Omental fat pad (tissue), 4 donors: ENCODE measurements around the gene PRLHR. TPM values are rescaled to one million over a fixed set of nuclear protein-coding genes. Genes with fewer than 3 reads are reported as not detected.

Experiments
- ATAC-seq: fragments of 150-250 bp; one replicate; pipeline ENCODE4 v1.9.1; 2016; ENCODE audit warnings: mild to moderate bottlenecking, moderate library complexity; ENCODE audit not compliant: low FRiP score
- DNase-seq: peaks from one replicate; pipeline ENCODE4 v3.0.0-alpha.2; 2019; ENCODE audit warnings: low spot score
- CTCF ChIP-seq, 3 donors: fragments of 450-650 bp; IDR thresholded peaks; one replicate each; pipeline ENCODE4 v1.5.1; 2016 to 2017; ENCODE audit warnings: antibody characterized with exemption in 3 of 3, mild to moderate bottlenecking in 3 of 3, moderate library complexity in 2 of 3
- total RNA-seq, 4 donors: library from RNA; depleted of rRNA; stranded (reverse); fragments of >200 nt; gene quantifications; one replicate each; pipeline ENCODE4 v1.1.0, GENCODE V29; 2016

Gene PRLHR
- total RNA-seq, 4 donors from 2014 or later, result not detected

DNA sequence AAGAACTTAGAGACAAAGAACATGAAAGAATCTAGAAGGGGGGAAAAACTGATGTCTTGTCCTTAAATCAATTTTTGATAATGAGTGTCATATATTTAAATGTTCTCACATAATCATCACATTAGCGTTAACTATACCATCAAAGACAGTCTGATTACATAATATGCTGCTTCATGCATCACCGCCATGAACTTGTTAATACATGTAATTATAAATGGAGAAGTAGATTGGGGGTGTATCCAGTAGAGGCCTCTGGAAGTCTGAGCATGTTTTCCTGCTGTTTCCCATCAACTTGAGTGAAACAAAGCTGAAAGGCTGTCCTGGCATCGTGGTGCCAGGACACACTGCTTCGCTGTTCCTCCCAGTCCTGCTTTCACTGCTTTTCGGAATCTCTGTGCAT, 48.2 kb downstream of the PRLHR start:
- no peak for TF ChIP-seq CTCF (IDR thresholded peaks at IDR 0.05)
- ATAC-seq (no peak), DNase-seq (no peak)

DNA sequence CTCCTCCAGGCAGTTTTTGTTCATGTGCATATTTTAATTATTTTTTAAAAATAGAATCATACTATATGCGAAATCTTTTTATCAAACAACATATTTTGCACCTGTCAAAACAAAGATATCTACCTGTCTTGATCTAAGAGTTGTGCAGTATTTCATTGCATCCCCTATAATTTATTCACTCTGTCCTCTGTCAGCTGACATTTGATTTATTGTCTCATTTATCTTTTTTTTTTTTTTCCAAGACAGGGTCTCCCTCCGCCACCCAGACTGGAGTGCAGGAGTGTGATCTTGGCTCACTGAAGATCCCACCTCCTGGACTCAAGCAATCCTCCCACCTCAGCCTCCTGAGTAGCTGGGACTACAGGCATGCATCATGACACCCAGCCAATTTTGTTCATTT, 49.0 kb downstream of the PRLHR start:
- ATAC-seq (no peak), DNase-seq (no peak)
- no peak for TF ChIP-seq CTCF (IDR thresholded peaks at IDR 0.05)

DNA sequence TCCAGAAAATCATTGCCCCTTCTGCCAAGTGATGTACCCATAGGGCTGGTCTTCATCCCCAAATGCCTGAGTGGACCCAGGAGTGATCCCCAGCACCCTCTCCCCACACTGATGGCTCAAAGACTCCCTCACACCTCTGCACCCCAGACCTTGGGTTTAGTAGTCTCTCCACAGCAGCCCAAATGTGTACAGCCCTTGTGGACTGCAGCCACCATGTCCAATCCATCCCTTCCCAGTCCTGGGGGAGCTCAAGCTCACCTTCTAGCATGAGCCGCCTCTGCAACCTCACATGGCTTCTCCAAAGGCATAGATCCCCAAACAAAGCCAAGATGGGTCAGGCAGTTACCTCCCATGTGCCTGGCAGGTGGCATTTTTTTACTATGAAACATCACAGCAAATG, 50.1 kb downstream of the PRLHR start:
- DNase-seq, result no peak
- no peak for TF ChIP-seq CTCF (IDR thresholded peaks at IDR 0.05)
- ATAC-seq, result no peak

DNA sequence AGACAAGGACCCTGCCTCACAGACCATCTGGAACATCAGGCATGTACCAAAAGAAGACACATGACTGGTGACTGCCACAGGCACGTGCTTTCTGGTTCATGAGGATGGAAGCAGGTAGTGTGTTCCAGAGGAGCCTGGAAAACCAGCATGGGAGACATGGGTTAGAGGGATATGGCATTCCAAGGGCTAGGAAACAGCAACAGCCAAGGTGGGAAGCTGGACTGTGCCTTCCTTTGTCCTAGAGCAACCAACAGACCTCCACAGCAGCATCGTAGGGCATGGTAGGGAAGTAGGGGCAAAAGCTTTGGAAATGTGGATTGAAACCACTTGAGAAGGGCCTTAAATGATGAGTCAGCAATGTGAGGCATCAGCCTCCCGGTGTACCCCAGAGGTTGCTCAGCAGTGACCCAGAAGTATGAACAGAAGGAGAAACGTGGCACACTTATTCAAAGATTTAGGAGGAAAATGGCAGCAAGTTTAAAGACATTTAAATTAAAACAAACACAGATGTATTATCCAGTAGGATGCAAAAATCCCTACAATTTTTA, 51.0 kb downstream of the PRLHR start:
- DNase-seq, result no peak
- ATAC-seq, result no peak
- no peak for TF ChIP-seq CTCF (IDR thresholded peaks at IDR 0.05)

DNA sequence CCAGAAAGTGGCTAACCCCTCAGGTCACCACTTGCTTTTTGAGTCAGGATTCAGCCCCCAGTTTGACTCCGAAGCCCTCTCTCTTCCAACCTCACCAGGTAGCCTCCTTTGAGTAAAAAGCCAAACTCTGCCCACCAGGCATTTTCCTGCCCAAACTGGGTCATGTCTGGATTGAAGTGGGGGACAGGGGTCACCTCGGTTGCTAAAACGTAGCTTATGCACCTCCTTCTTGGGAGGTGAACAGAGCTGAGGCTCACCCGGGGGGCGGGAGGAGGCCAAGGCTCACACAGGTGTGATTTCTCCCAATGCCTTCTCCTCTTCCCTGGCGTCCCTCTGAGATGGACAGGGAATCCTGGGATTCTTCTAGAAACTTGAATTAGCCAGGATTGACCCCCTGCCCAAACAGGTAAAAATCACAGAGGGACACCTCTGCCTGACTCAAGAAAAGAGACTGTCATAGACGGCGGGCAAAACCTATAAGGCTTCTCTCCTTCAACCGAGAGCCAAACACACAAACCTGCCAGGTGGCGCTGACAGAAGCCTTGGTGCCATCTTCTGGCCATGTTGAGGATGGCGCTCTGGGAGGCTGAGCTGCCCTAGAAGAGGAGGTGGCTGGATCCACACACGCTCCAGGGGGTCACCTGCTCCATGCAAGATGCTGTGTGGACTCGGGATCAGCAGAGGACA, 51.6 kb downstream of the PRLHR start:
- TF ChIP-seq CTCF (IDR thresholded peaks at IDR 0.05), result no peak
- ATAC-seq (no peak), DNase-seq (no peak)

- no peak for DNase-seq
- no peak for TF ChIP-seq CTCF (IDR thresholded peaks at IDR 0.05)
- no peak for ATAC-seq
These were observed 52.7 kb downstream of the PRLHR start for GRCh38 chr10:118542745-118543144.

GRCh38 chr10:118542205-118542604, 53.2 kb downstream of the PRLHR start:
- ATAC-seq (no peak), DNase-seq (no peak)
- no peak for TF ChIP-seq CTCF (IDR thresholded peaks at IDR 0.05)
